A673 (cell line): ENCODE measurements around the gene HOXD4.

Experiments used
- EZH2 ChIP-seq: fragments of 200-600 bp; sonication (generic); IDR thresholded peaks from 2 replicates; pipeline ENCODE4 v1.6.1; 2017; ENCODE audit warnings: borderline replicate concordance, low read depth, mild to moderate bottlenecking, mixed read lengths, antibody characterized with exemption, low read length; ENCODE audit not compliant: poor library complexity, severe bottlenecking
- TF ChIP-seq, protein P1 (sequence below): fragments of 300-800, 200-600 bp; sonication (generic); conservative IDR thresholded peaks from 2 replicates; pipeline ENCODE4 v1.5.1; 2017; ENCODE audit warnings: low read depth, mild to moderate bottlenecking, antibody characterized with exemption, low read length, moderate library complexity, mixed read lengths

DNA sequence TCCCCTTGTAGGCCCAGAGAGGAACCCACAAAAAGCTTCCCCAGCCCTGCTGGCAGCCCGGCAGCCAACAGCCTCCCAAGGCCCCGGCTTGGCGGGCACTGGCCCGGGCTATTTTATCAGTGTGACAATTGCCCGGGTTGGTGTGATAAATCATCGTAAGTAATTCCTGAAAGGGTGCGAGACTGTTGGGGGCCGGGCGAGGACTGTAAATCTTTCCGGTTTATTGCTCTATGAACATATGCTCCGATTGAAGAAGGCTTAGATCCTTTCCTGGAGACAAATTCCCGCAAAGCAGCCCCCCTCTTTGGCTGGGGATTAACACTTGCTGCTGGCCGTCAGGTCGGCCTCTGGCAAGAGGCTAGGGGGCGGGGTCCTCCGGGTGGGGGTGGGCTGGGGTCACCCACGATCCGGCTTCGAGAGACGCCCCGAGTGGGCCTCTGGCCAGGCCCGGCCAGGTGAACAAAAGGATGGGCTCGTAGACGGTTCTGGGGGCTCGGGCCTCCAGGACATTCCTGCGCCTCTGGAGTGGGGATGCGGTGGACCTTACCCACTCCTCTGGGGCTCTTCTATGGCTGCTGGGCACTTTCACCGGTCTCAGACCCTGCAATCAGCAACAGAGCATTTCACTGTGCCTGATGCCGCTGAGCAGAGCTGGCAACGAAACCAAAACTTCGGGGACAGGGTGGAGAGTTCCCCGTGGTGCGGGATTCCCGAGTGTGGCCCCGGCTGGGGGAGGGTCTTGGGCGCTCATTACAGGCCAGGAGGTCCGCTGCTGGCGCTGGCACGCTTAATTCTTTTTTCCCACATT, 7.7 kb downstream of the HOXD4 start:
- TF ChIP-seq, protein P1, sequence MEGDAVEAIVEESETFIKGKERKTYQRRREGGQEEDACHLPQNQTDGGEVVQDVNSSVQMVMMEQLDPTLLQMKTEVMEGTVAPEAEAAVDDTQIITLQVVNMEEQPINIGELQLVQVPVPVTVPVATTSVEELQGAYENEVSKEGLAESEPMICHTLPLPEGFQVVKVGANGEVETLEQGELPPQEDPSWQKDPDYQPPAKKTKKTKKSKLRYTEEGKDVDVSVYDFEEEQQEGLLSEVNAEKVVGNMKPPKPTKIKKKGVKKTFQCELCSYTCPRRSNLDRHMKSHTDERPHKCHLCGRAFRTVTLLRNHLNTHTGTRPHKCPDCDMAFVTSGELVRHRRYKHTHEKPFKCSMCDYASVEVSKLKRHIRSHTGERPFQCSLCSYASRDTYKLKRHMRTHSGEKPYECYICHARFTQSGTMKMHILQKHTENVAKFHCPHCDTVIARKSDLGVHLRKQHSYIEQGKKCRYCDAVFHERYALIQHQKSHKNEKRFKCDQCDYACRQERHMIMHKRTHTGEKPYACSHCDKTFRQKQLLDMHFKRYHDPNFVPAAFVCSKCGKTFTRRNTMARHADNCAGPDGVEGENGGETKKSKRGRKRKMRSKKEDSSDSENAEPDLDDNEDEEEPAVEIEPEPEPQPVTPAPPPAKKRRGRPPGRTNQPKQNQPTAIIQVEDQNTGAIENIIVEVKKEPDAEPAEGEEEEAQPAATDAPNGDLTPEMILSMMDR: no peak
- TF ChIP-seq EZH2: no peak
